Stimulated activated CD4-positive, alpha-beta T cell treated with anti-CD3 and anti-CD28 coated beads, Interleukin-4, amount 100 ng/mL, for 48 hours (primary cell): Measurements from ENCODE around the gene FAM222B.
A peak's percentile ranks its signal among the peaks of the same experiment; 100 is the strongest.
"Not testable (repeated sequence)": the region's sequence is repeated elsewhere in the genome, so short reads cannot be mapped to it uniquely, and the experiment has no call there.

Source experiments
- DNase-seq, 2 donors: peaks; one replicate each; pipeline ENCODE4 v3.0.0-alpha.2; 2020; ENCODE audit warnings: low read depth in 2 of 2

Gene FAM222B

GRCh38 chr17:28842282-28843012, at the start of gene FAM222B:
Gene FAM222B (minus strand): TSS chr17:28842790. CDS start chr17:28766667, 76,123 bp downstream.
- peak; percentile 79 to 83 for DNase-seq

- no peak for DNase-seq
Measured at GRCh38 chr17:28892024-28892423, 49.4 kb upstream of the FAM222B start.

GRCh38 chr17:28891201-28891600, 48.6 kb upstream of the FAM222B start:
- DNase-seq: no peak

GRCh38 chr17:28889996-28890395, 47.4 kb upstream of the FAM222B start:
- DNase-seq: no peak

- no peak for DNase-seq
Measured at GRCh38 chr17:28888832-28889231, 46.2 kb upstream of the FAM222B start.

- DNase-seq: no peak
Measured at GRCh38 chr17:28887871-28888471, 45.4 kb upstream of the FAM222B start.

- DNase-seq: no peak
Measured at GRCh38 chr17:28885951-28886350, 43.4 kb upstream of the FAM222B start.

GRCh38 chr17:28885363-28885762, 42.8 kb upstream of the FAM222B start:
- DNase-seq: no peak

GRCh38 chr17:28883967-28884702, 41.5 kb upstream of the FAM222B start:
- no peak for DNase-seq

- DNase-seq: no peak
Measured at GRCh38 chr17:28882154-28882895, 39.7 kb upstream of the FAM222B start.

- no peak for DNase-seq
Measured at GRCh38 chr17:28881533-28882056, 39.0 kb upstream of the FAM222B start.

- no peak for DNase-seq
Measured at GRCh38 chr17:28880572-28880945, 38.0 kb upstream of the FAM222B start.

- DNase-seq: no peak
Measured at GRCh38 chr17:28879886-28880571, 37.4 kb upstream of the FAM222B start.

GRCh38 chr17:28878981-28879380, 36.4 kb upstream of the FAM222B start:
- DNase-seq: no peak

GRCh38 chr17:28878158-28878910, 35.7 kb upstream of the FAM222B start:
- no peak for DNase-seq

GRCh38 chr17:28877150-28877711, 34.6 kb upstream of the FAM222B start:
- not testable (repeated sequence) for DNase-seq

GRCh38 chr17:28875848-28876550, 33.4 kb upstream of the FAM222B start:
- DNase-seq: no peak

GRCh38 chr17:28874750-28875149, 32.2 kb upstream of the FAM222B start:
- no peak for DNase-seq

GRCh38 chr17:28873839-28874238, 31.2 kb upstream of the FAM222B start:
- no peak for DNase-seq
